ENCODE measurements around the gene PCDHA2.

Gene PCDHA2

GRCh38 chr5:140842798-140843733, 48.4 kb downstream of the PCDHA2 start:
- DNase-seq (ENCODE audit: low spot score), result no peak
- no peak for TF ChIP-seq CTCF (IDR thresholded peaks at IDR 0.05; ENCODE audit: extremely low read depth, missing control alignments)

Data from GM20000 (cell line).